ENCODE results near the gene ARRDC4. TPM values are rescaled to one million over a fixed set of nuclear protein-coding genes. Genes with fewer than 3 reads are reported as not detected.

ARRDC4 gene
- total and polyA plus RNA-seq, 2 donors (not counting 1 experiment from before 2014, with no cell fraction given) = 1.1 to 6.7 TPM

DNA sequence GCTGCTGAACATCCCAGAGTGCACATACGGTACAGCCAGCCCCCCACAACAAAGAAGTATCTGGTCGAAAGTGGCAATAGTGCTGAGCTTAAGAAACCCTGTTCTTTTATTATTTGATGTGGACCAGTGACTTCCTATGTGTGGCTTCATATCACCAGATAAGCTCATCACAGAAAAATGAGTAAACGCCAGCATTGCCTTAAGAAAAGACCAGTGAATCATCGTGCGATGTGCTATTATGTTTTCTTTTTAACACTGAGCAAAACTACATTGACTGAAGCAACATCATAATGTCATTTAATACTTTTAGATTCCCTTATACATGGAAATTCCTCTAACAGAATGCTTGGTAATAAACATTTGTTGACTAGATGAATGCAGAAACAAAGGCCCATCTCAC lies 45.2 kb upstream of the ARRDC4 start:
- no CpG with 5 or more reads among the region's 5 CpGs for WGBS (ENCODE audit: insufficient coverage)
- H3K4me3 Mint-ChIP-seq = no peak overlapping the region
- H3K4me1 Mint-ChIP-seq = peaks cover 1% of the 10 kb centered on the region
- no peaks in the 10 kb centered on the region for H3K79me2 ChIP-seq (ENCODE audit: control insufficient read depth, insufficient read depth, low read length)
- H3K9me3 ChIP-seq (ENCODE audit: control extremely low read depth in 1 of 3, control insufficient read depth in 2 of 3, insufficient read depth in 1 of 3, low read length in 2 of 3) = no peaks in the 10 kb centered on the region
- H3K9me3 Mint-ChIP-seq (ENCODE audit: insufficient read depth) = no peaks in the 10 kb centered on the region
- no peak overlapping the region for H3K27ac Mint-ChIP-seq
- no peak overlapping the region for H3K9ac ChIP-seq (ENCODE audit: low read length)
- no peak for ATAC-seq (ENCODE audit: low read depth)
- no peaks in the 10 kb centered on the region for H3K27me3 ChIP-seq (replicated peaks in 1 of 4; ENCODE audit: control extremely low read depth in 1 of 4, control insufficient read depth in 3 of 4, insufficient read depth in 4 of 4, low read length in 3 of 4)
- POLR2A ChIA-PET = no interaction called here
- DNase-seq = no peak
- no peak overlapping the region for H3K4me2 ChIP-seq (replicated peaks; ENCODE audit: low read depth, low read length, poor library complexity, severe bottlenecking)
- TF ChIP-seq EZH2 (IDR thresholded peaks at IDR 0.05; ENCODE audit: borderline replicate concordance, insufficient read depth, low read depth, low read length, poor library complexity, severe bottlenecking) = no peak
- TF ChIP-seq, protein P1, sequence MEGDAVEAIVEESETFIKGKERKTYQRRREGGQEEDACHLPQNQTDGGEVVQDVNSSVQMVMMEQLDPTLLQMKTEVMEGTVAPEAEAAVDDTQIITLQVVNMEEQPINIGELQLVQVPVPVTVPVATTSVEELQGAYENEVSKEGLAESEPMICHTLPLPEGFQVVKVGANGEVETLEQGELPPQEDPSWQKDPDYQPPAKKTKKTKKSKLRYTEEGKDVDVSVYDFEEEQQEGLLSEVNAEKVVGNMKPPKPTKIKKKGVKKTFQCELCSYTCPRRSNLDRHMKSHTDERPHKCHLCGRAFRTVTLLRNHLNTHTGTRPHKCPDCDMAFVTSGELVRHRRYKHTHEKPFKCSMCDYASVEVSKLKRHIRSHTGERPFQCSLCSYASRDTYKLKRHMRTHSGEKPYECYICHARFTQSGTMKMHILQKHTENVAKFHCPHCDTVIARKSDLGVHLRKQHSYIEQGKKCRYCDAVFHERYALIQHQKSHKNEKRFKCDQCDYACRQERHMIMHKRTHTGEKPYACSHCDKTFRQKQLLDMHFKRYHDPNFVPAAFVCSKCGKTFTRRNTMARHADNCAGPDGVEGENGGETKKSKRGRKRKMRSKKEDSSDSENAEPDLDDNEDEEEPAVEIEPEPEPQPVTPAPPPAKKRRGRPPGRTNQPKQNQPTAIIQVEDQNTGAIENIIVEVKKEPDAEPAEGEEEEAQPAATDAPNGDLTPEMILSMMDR (IDR thresholded peaks at IDR 0.05) = no peak
- intact Hi-C loops (cut with micrococcal nuclease) = no loop called here
- no peak overlapping the region for H3K4me3 ChIP-seq (ENCODE audit: control extremely low read depth in 1 of 5, extremely low read depth in 1 of 5, insufficient read depth in 1 of 5, low read depth in 2 of 5, low read length in 4 of 5)
- no peak overlapping the region for H3K27ac ChIP-seq (ENCODE audit: low read length in 2 of 2)
- CTCF ChIA-PET = interaction anchor here (1.2 kb wide), 1 partner anchor 10 kb away, joined by 3 read pairs; no protein-coding TSS in a partner anchor
- H4K20me1 ChIP-seq (ENCODE audit: control insufficient read depth, insufficient read depth, low read length, poor library complexity, severe bottlenecking) = no peaks in the 10 kb centered on the region
- H2AFZ ChIP-seq (ENCODE audit: insufficient read depth, low read depth, low read length, poor library complexity, severe bottlenecking) = no peak overlapping the region
- peaks cover 10% of the 10 kb centered on the region for H3K27me3 Mint-ChIP-seq
- no peaks in the 10 kb centered on the region for H3K4me1 ChIP-seq (ENCODE audit: control insufficient read depth in 2 of 2, insufficient read depth in 2 of 2, low read length in 2 of 2)
- no peaks in the 10 kb centered on the region for H3K36me3 ChIP-seq (replicated peaks in 1 of 2; ENCODE audit: control extremely low read depth in 1 of 2, control insufficient read depth in 1 of 2, extremely low read depth in 1 of 2, insufficient read depth in 2 of 2, low read length in 1 of 2)

DNA sequence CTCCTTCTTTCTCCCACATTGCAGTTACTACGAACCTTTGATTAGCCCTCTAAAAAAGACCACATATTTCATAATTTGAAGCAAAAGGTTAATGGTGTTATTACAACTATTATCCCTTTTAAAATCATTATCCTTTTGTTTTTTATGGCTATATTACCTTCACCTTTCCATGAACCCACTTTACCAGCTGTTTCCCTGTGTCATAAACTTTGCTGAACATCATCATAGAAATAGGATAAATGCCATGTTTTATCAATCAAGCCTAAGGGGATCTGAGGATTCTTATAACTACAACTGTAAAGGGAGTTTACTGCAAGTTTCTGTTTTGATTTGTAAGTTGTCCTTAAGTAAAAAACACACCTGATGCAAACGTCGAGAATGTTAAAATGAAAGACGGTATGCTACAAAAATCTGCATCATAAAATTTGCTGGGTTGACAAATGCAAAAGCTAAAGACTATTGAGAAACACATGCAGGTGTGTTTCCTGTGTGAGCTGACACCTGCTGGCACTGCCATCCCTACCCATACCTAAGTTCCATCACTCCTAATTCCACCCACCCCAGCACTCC lies 39.1 kb upstream of the ARRDC4 start:
- Histone ChIP-seq H3K4me3 (ENCODE audit: control extremely low read depth in 1 of 5, extremely low read depth in 1 of 5, insufficient read depth in 1 of 5, low read depth in 2 of 5, low read length in 4 of 5) (no peak overlapping the region), H3K9ac (ENCODE audit: low read length) (no peak overlapping the region), H4K20me1 (ENCODE audit: control insufficient read depth, insufficient read depth, low read length, poor library complexity, severe bottlenecking) (no peaks in the 10 kb centered on the region), H3K4me1 (ENCODE audit: control insufficient read depth in 2 of 2, insufficient read depth in 2 of 2, low read length in 2 of 2) (no peaks in the 10 kb centered on the region), H3K27me3 (replicated peaks in 1 of 4; ENCODE audit: control extremely low read depth in 1 of 4, control insufficient read depth in 3 of 4, insufficient read depth in 4 of 4, low read length in 3 of 4) (no peaks in the 10 kb centered on the region), H2AFZ (ENCODE audit: insufficient read depth, low read depth, low read length, poor library complexity, severe bottlenecking) (no peak overlapping the region), H3K9me3 (ENCODE audit: control extremely low read depth in 1 of 3, control insufficient read depth in 2 of 3, insufficient read depth in 1 of 3, low read length in 2 of 3) (peaks cover 2 to 6% (median 3%) of the 10 kb centered on the region in 3 donors), H3K36me3 (replicated peaks in 1 of 2; ENCODE audit: control extremely low read depth in 1 of 2, control insufficient read depth in 1 of 2, extremely low read depth in 1 of 2, insufficient read depth in 2 of 2, low read length in 1 of 2) (no peaks in the 10 kb centered on the region), H3K27ac (ENCODE audit: low read length in 2 of 2) (no peak overlapping the region), H3K4me2 (replicated peaks; ENCODE audit: low read depth, low read length, poor library complexity, severe bottlenecking) (no peak overlapping the region), H3K79me2 (ENCODE audit: control insufficient read depth, insufficient read depth, low read length) (no peaks in the 10 kb centered on the region)
- no peak overlapping the region for H3K27ac Mint-ChIP-seq
- CTCF ChIA-PET = no interaction called here
- H3K27me3 Mint-ChIP-seq = peaks cover 10% of the 10 kb centered on the region
- peaks cover 7% of the 10 kb centered on the region for H3K9me3 Mint-ChIP-seq (ENCODE audit: insufficient read depth)
- no peak overlapping the region for H3K4me3 Mint-ChIP-seq
- TF ChIP-seq, protein P1 (IDR thresholded peaks at IDR 0.05) = no peak
- TF ChIP-seq EZH2 (IDR thresholded peaks at IDR 0.05; ENCODE audit: borderline replicate concordance, insufficient read depth, low read depth, low read length, poor library complexity, severe bottlenecking) = no peak
- intact Hi-C loops (cut with micrococcal nuclease) = no loop called here
- DNase-seq = no peak
- no peaks in the 10 kb centered on the region for H3K4me1 Mint-ChIP-seq
- POLR2A ChIA-PET = no interaction called here
- ATAC-seq (ENCODE audit: low read depth) = no peak
- WGBS (ENCODE audit: insufficient coverage) = 93% methylated on average over 3 of the region's 4 CpGs

Measured in B cell (primary cell).